Choroid plexus epithelial cell (primary cell): Measurements from ENCODE around the gene JAG2.

Experiments
- DNase-seq: peaks from one replicate; pipeline ENCODE4 v3.0.0-alpha.2; 2010; ENCODE audit warnings: low read depth
- H3K4me3 ChIP-seq: 2 replicates; pipeline ENCODE4 v1.5.1; 2011; ENCODE audit warnings: low read depth, mild to moderate bottlenecking, control low read depth, low read length, moderate library complexity
- CTCF ChIP-seq: conservative IDR thresholded peaks from 2 replicates; pipeline ENCODE4 v1.5.1; 2011; ENCODE audit warnings: low read depth, mild to moderate bottlenecking, control low read depth, inconsistent platforms, low read length, moderate library complexity

JAG2 gene

DNA sequence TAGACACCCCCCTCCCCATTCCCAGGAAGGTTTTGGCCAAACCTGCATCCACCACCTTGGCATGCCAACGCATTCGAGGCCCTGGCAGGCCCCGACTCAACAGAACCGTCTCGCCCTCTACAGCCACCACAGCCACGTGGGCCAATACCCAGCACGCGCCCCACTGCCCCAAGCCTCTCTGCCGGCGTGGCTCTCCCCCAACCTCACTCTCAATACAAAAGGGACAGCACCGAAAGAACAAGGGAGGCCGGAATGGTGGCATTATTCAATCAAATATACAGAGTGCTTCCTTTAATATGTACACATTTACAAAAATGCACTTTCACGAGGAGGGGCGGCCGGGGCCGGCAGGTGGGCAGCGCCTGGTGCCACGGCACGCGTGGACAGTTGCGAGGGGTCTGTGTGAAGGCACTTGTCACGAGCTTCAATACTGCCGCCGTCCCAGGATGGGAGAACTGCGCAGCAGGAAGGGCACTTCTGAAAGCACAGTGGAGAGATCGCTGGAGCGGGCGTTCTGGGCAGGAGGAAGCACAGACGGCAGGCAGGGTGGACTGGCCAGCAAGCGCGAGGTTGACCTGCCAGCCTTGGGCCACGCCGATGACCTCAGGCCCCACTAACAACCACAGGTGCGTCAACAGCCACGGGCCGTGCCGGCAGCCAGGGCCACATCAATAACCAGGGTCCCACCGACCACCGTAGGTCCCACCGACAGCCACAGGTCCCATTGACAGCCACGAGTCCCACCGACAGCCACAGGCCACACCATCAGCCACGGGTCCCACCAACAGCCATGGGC lies 26.9 kb downstream of the JAG2 start:
- TF ChIP-seq CTCF = no peak
- DNase-seq = no peak
- H3K4me3 ChIP-seq = no peak overlapping the region

DNA sequence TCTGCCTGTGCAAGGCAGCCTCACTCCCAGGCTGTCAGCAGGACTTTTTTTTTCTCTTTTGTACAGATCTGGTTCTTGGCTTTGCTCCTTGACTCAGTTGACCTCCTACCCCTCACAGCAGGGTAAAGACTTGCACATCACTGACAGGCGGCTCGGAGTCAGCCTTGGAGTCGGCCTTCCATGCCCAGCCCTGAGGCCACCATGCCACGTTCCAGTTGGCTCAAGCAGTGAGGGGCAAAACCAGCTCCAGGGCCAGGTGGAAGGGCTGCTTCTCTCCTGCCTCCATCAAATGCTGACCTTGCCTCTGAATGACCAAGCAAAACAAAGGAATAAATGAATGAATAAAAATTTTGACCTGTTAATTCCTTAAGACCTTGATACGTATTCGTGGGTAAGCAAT lies 27.6 kb downstream of the JAG2 start:
- no peak overlapping the region for H3K4me3 ChIP-seq
- no peak for TF ChIP-seq CTCF
- DNase-seq = no peak

- no peak for DNase-seq
- H3K4me3 ChIP-seq = no peak overlapping the region
- TF ChIP-seq CTCF = no peak
Measured at GRCh38 chr14:105140581-105140980, 28.0 kb downstream of the JAG2 start.

- no peak overlapping the region for H3K4me3 ChIP-seq
- DNase-seq = no peak
- TF ChIP-seq CTCF = no peak
Measured at GRCh38 chr14:105139831-105140239, 28.7 kb downstream of the JAG2 start.

DNA sequence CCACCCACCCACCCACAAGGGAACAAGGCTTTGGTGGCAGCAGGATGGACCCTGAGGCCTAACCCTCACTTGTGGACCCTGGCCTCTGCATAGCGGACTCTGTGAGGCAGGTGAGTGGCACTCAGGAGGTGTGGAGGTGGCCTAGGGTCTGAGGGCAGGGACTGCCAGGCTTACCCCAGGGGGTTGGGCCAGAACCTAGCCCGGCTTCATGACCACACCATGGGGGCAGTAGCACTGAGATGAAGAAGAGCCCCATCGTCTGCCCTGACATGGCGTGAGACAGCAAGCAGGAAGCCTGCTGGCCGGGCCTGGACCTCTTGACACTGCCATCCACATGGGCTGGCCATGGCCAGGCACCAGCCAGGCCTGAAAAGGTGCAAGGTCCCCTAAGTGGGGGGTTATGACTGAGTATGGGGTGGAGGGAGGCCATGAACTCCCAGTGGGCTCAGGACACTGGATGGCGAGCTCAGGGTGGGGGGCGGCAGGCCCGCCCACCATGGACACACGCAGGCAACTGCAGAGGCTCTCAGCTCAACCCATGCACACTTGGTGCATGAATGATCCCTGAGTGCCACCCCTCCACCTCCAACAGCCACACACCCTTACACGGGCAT lies 29.3 kb downstream of the JAG2 start:
- no peak for TF ChIP-seq CTCF
- no peak for DNase-seq
- no peak overlapping the region for H3K4me3 ChIP-seq

DNA sequence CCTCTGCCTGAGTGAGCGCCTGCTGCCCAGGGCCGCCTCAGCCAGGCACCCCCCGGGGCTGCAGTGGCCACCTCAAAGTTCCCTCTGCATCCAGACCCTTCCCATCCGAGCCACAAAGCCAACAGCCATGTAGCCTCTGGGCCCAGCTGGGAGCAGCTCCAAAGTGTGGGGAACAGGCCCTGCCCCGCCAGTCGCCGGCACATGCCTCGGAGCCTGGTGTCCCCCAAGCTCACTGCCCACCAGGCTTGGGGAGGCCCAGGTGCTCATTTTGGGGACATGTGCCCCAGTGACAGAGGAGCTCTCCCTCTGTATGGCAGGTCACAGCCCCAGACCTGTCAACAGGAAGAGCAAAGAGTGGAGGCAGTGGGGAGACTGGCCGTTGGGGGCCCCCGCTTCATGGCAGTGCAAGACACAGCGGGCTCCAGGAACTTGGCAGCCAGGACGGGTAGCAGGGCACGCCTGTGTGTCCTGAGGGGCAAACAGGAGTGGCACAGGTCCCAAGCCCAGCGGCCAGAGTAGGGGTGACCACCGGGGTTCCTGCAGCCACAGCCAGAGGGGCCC lies 29.9 kb downstream of the JAG2 start:
- DNase-seq = no peak
- no peak for TF ChIP-seq CTCF
- H3K4me3 ChIP-seq = no peak overlapping the region
